Stimulated activated CD4-positive, alpha-beta T cell treated with anti-CD3 and anti-CD28 coated beads, Interleukin-4, amount 100 ng/mL, for 1 hour (primary cell): ENCODE data around the gene TNIK.
"Not testable (repeated sequence)": the region's sequence is repeated elsewhere in the genome, so short reads cannot be mapped to it uniquely, and the experiment has no call there.

Experiments
- DNase-seq: peaks from one replicate; pipeline ENCODE4 v3.0.0-alpha.2; 2020

Gene TNIK

GRCh38 chr3:171330938-171331337 is 129.3 kb downstream of the TNIK start:
- DNase-seq, result no peak

GRCh38 chr3:171329746-171330145 is 130.5 kb downstream of the TNIK start:
- DNase-seq, result no peak

- peak; percentile 11 for DNase-seq
Measured at GRCh38 chr3:171328419-171329082, 131.7 kb downstream of the TNIK start.

GRCh38 chr3:171327441-171328174 is 132.6 kb downstream of the TNIK start:
- no peak for DNase-seq

- no peak for DNase-seq
Measured at GRCh38 chr3:171326717-171327440, 133.3 kb downstream of the TNIK start.

- DNase-seq, result no peak
Measured at GRCh38 chr3:171323938-171324536, 136.2 kb downstream of the TNIK start.

GRCh38 chr3:171321559-171322360 is 138.4 kb downstream of the TNIK start:
- no peak for DNase-seq

- no peak for DNase-seq
Measured at GRCh38 chr3:171320750-171321558, 139.3 kb downstream of the TNIK start.

- no peak for DNase-seq
Measured at GRCh38 chr3:171317171-171317570, 143.0 kb downstream of the TNIK start.

GRCh38 chr3:171315919-171316318 is 144.3 kb downstream of the TNIK start:
- no peak for DNase-seq

- DNase-seq, result no peak
Measured at GRCh38 chr3:171315101-171315500, 145.1 kb downstream of the TNIK start.

GRCh38 chr3:171314341-171314740 is 145.9 kb downstream of the TNIK start:
- no peak for DNase-seq

- no peak for DNase-seq
Measured at GRCh38 chr3:171313702-171314101, 146.5 kb downstream of the TNIK start.

GRCh38 chr3:171312741-171313140 is 147.5 kb downstream of the TNIK start:
- no peak for DNase-seq

- no peak for DNase-seq
Measured at GRCh38 chr3:171311784-171312183, 148.4 kb downstream of the TNIK start.

GRCh38 chr3:171309906-171310359 is 150.3 kb downstream of the TNIK start:
- DNase-seq, result no peak

GRCh38 chr3:171307988-171308387 is 152.2 kb downstream of the TNIK start:
- DNase-seq, result no peak

GRCh38 chr3:171307046-171307585 is 153.1 kb downstream of the TNIK start:
- no peak for DNase-seq

- DNase-seq, result no peak
Measured at GRCh38 chr3:171306631-171307030, 153.6 kb downstream of the TNIK start.

GRCh38 chr3:171305823-171306222 is 154.4 kb downstream of the TNIK start:
- not testable (repeated sequence) for DNase-seq

GRCh38 chr3:171304498-171304897 is 155.7 kb downstream of the TNIK start:
- not testable (repeated sequence) for DNase-seq
